HEK293 (cell line): ENCODE measurements around the gene GAST.

Experiments
- CTCF ChIP-seq: fragments of 450-650 bp; formaldehyde crosslinking; IDR thresholded peaks from 2 replicates; pipeline ENCODE4 v1.5.1; 2016; ENCODE audit warnings: missing biosample characterization, missing genetic modification characterization
- MZF1 ChIP-seq: fragments of 450-650 bp; formaldehyde crosslinking; IDR thresholded peaks from 2 replicates; pipeline ENCODE4 v1.5.1; 2017; ENCODE audit warnings: missing biosample characterization, missing genetic modification characterization, borderline replicate concordance
- TCF7L2 ChIP-seq: IDR thresholded peaks from 2 replicates; pipeline ENCODE4 v1.6.1; 2011; ENCODE audit warnings: low read depth, mild to moderate bottlenecking, inconsistent platforms, low read length, moderate library complexity, borderline replicate concordance
- YY2 ChIP-seq: fragments of 450-650 bp; formaldehyde crosslinking; IDR thresholded peaks from 2 replicates; pipeline ENCODE4 v1.5.1; 2016; ENCODE audit warnings: missing biosample characterization, missing genetic modification characterization
- ZNF140 ChIP-seq: fragments of 450-650 bp; formaldehyde crosslinking; IDR thresholded peaks from 2 replicates; pipeline ENCODE4 v1.5.1; 2016; ENCODE audit warnings: missing biosample characterization, missing genetic modification characterization
- ZNF274 ChIP-seq, 2 experiments: fragments of 200-500 bp in 1 of 2; fragments of 450-650 bp in 1 of 2; sonication (Bioruptor generic) in 1 of 2; formaldehyde crosslinking in 1 of 2; IDR thresholded peaks; 2 replicates each; pipeline versions ENCODE4 v1.5.1 to v1.6.1; 2014 to 2016; ENCODE audit warnings: borderline replicate concordance in 1 of 2, inconsistent platforms in 1 of 2, low read length in 1 of 2, missing biosample characterization in 1 of 2, missing genetic modification characterization in 1 of 2
- ZNF510 ChIP-seq: fragments of 450-650 bp; formaldehyde crosslinking; IDR thresholded peaks from 2 replicates; pipeline ENCODE4 v1.5.1; 2018; ENCODE audit warnings: mild to moderate bottlenecking, missing genetic modification characterization, missing biosample characterization; ENCODE audit not compliant: insufficient replicate concordance
- ZSCAN18 ChIP-seq: fragments of 450-650 bp; formaldehyde crosslinking; IDR thresholded peaks from 2 replicates; pipeline ENCODE4 v1.5.1; 2016; ENCODE audit warnings: missing biosample characterization, missing genetic modification characterization

DNA sequence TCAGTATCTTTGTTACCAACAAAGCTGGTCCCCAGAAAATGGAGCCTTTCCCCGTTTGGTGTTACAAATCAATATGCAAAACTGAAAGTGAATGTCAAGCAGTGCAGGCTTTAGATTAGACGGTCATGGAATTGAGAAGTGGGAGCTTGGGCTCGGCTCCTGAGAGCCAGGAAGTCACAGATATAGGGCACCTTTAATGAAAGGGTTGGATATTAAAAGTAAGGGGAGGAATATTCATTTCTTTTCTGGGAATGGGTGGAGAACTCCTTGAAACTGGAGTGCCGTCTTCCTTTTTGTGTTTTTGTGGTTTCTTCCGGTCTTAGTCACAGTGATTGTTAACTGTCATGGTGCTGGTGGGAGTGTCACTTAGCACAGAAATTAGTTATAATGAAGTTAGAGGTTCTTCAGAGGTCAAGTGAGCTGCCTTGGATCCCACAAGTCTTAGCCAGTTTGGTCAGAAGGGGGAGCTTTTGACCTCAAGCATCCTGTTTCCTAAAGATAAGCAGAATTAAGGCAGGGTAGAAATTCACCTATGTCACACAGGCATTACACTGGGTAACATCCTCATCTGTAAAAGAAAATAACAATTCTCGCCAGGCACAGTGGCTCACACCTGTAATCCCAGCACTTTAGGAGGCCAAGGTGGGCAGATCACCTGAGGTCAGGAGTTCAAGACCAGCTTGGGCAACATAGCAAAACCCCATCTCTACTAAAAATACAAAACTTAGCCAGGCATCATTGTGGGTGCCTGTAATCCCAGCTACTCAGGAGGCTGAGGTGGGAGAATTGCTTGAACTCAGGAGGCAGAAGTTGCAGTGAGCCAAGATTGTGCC is 33.0 kb upstream of the GAST start:
- TF ChIP-seq ZNF510 (tag by site-specific recombination) (no peak), TCF7L2 (no peak), ZSCAN18 (tag by site-specific recombination) (no peak), YY2 (tag by site-specific recombination) (no peak), ZNF140 (tag by site-specific recombination) (no peak), ZNF274 (IDR thresholded peaks at IDR 0.05; ENCODE audit: low read length) (no peak), ZNF274 (tag by site-specific recombination; IDR thresholded peaks at IDR 0.05; ENCODE audit: borderline replicate concordance) (no peak), MZF1 (tag by site-specific recombination) (no peak), CTCF (tag by site-specific recombination) (0 out of 2 replicates have a peak, but pooled peaks have one; percentile 21)
